Measurements from ENCODE around the gene CCSER2.

DNA sequence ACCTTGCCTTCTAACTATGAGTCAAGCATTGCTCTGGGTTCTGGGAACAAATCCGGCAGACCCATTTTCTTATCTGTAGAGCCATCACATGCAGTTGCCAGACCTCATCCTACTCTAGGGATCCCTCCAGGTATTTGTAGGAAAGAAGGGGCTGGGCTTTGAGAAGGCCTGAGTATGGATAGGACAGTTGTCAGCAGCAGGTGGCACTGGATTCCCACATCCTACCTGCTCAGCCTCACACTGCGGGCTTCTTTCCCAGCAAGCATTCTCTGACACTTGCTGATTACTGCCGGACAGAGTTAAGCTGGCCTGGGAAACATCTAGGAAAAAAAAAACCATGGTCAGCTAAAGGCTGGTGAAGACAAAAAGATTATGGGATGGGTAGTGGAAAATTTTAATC lies 224.1 kb downstream of the CCSER2 start:
- TF ChIP-seq EZH2 (IDR thresholded peaks at IDR 0.05; ENCODE audit: insufficient read depth, poor library complexity, severe bottlenecking) (no peak), EZH2phosphoT487 (IDR thresholded peaks at IDR 0.05; ENCODE audit: insufficient read depth, low read depth) (no peak)
